H1 (cell line): ENCODE measurements around the gene CPXM2. TPM values are rescaled to one million over a fixed set of nuclear protein-coding genes. Genes with fewer than 3 reads are reported as not detected.
A peak's percentile ranks its signal among the peaks of the same experiment; 100 is the strongest.

ENCODE experiments used
- CTCF ChIA-PET: fragments of 300-600 bp; sonication (Branson Sonifier 250); formaldehyde crosslinking; loops from one replicate; lab custom pipeline; 2021; ENCODE audit not compliant: partially characterized antibody; lab: Charles Lee
- POLR2A ChIA-PET: fragments of 300-600 bp; sonication (Branson Sonifier 250); formaldehyde crosslinking; loops from one replicate; lab custom pipeline; 2021; ENCODE audit warnings: inconsistent platforms; ENCODE audit not compliant: partially characterized antibody; lab: Charles Lee
- DNase-seq, 2 experiments: peaks; one replicate each; pipeline versions ENCODE4 v3.0.0 to v3.0.0-alpha.2; 2010 to 2022; ENCODE audit warnings: low spot score in 2 of 2, low read depth in 1 of 2, mixed read lengths in 1 of 2
- FAIRE-seq: peaks from 2 replicates; lab custom pipeline; 2011; peaks lifted over from hg19 to GRCh38; lab: Jason Lieb, UNC
- H2AFZ ChIP-seq: 2 replicates; pipeline ENCODE4 v1.8.1; 2012; ENCODE audit warnings: low read length, inconsistent platforms
- H2AK5ac ChIP-seq: 2 replicates; pipeline ENCODE4 v1.6.1; 2013; ENCODE audit warnings: low read depth, low read length
- H2BK120ac ChIP-seq: replicated peaks from 2 replicates; pipeline ENCODE3; 2013; ENCODE audit warnings: low read depth, low read length, inconsistent platforms
- H2BK12ac ChIP-seq: 2 replicates; pipeline ENCODE4 v1.6.1; 2013; ENCODE audit warnings: low read depth, low read length
- H2BK15ac ChIP-seq: 2 replicates; pipeline ENCODE4 v1.6.1; 2013; ENCODE audit warnings: low read length
- H2BK20ac ChIP-seq: 2 replicates; pipeline ENCODE4 v1.6.1; 2013; ENCODE audit warnings: low read length
- H2BK5ac ChIP-seq: 2 replicates; pipeline ENCODE4 v1.6.1; 2013; ENCODE audit warnings: low read depth, low read length
- H3K14ac ChIP-seq: 2 replicates; pipeline ENCODE4 v1.6.1; 2013; ENCODE audit warnings: inconsistent platforms; ENCODE audit not compliant: insufficient read length
- H3K18ac ChIP-seq: 2 replicates; pipeline ENCODE4 v1.6.1; 2013; ENCODE audit warnings: low read length; ENCODE audit errors: extremely low read depth
- H3K23ac ChIP-seq: 2 replicates; pipeline ENCODE4 v1.6.1; 2013; ENCODE audit warnings: inconsistent platforms; ENCODE audit not compliant: insufficient read length
- H3K23me2 ChIP-seq: 2 replicates; pipeline ENCODE4 v1.6.1; 2013; ENCODE audit warnings: low read depth, low read length
- H3K27ac ChIP-seq: 2 replicates; pipeline ENCODE4 v1.6.1; 2011; ENCODE audit warnings: low read depth, low read length, inconsistent platforms
- H3K27me3 ChIP-seq, 4 experiments: replicated peaks in 1 of 4; 1 replicate in 1 of 4; 2 replicates in 3 of 4; pipeline versions ENCODE4 v1.6.1 to v1.8.1; 2011 to 2013; ENCODE audit warnings: low read length in 3 of 4, mild to moderate bottlenecking in 3 of 4, inconsistent platforms in 2 of 4, mixed read lengths in 2 of 4, moderate library complexity in 1 of 4; ENCODE audit not compliant: control insufficient read depth in 3 of 4, insufficient read depth in 3 of 4; ENCODE audit errors: extremely low read depth in 1 of 4
- H3K36me3 ChIP-seq, 4 experiments: 2 replicates each; pipeline versions ENCODE4 v1.6.1 to v1.8.1; 2011 to 2013; ENCODE audit warnings: mild to moderate bottlenecking in 4 of 4, low read length in 3 of 4, moderate library complexity in 2 of 4, control low read depth in 1 of 4, inconsistent platforms in 1 of 4; ENCODE audit not compliant: insufficient read depth in 4 of 4, control insufficient read depth in 2 of 4
- H3K4ac ChIP-seq: replicated peaks from 2 replicates; pipeline ENCODE3; 2013; ENCODE audit warnings: low read length, low read depth, mixed read lengths, inconsistent platforms; ENCODE audit not compliant: insufficient read length
- H3K4me1 ChIP-seq, 4 experiments: replicated peaks in 1 of 4; 1 replicate in 1 of 4; 2 replicates in 3 of 4; pipeline versions ENCODE4 v1.6.1 to v1.8.1; 2011 to 2013; ENCODE audit warnings: low read length in 3 of 4, inconsistent platforms in 2 of 4, mixed read lengths in 1 of 4; ENCODE audit not compliant: insufficient read depth in 4 of 4, control insufficient read depth in 3 of 4
- H3K4me2 ChIP-seq, 2 experiments: 2 replicates each; pipeline versions ENCODE4 v1.6.1 to v1.8.1; 2011 to 2013; ENCODE audit warnings: low read depth in 2 of 2, low read length in 2 of 2, control low read depth in 1 of 2, inconsistent platforms in 1 of 2, mild to moderate bottlenecking in 1 of 2; ENCODE audit not compliant: insufficient read depth in 1 of 2
- H3K4me3 ChIP-seq, 4 experiments: fragments of 200-600, 300-600 bp in 1 of 4; sonication (generic), shearing (Covaris generic), sonication (Bioruptor Twin) in 1 of 4; 2 replicates each; pipeline versions ENCODE4 v1.5.1 to v1.8.1; 2011 to 2016; ENCODE audit warnings: low read length in 4 of 4, low read depth in 3 of 4, control low read depth in 2 of 4, inconsistent platforms in 2 of 4, mild to moderate bottlenecking in 2 of 4, mixed read lengths in 1 of 4, moderate library complexity in 1 of 4; ENCODE audit not compliant: insufficient read depth in 2 of 4; ENCODE audit errors: extremely low read depth in 1 of 4
- H3K56ac ChIP-seq: replicated peaks from 2 replicates; pipeline ENCODE3; 2013; ENCODE audit warnings: low read depth, mild to moderate bottlenecking, mixed read lengths, low read length, inconsistent platforms; ENCODE audit not compliant: insufficient read length
- H3K79me1 ChIP-seq: 2 replicates; pipeline ENCODE4 v1.6.1; 2013; ENCODE audit warnings: low read depth, low read length, control low read depth
- H3K79me2 ChIP-seq, 2 experiments: 2 replicates each; pipeline versions ENCODE4 v1.6.1 to v1.8.1; 2012 to 2013; ENCODE audit warnings: low read length in 2 of 2, mild to moderate bottlenecking in 2 of 2, inconsistent platforms in 1 of 2; ENCODE audit not compliant: insufficient read depth in 2 of 2, control insufficient read depth in 1 of 2
- H3K9ac ChIP-seq, 4 experiments: replicated peaks in 1 of 4; 1 replicate in 1 of 4; 2 replicates in 3 of 4; pipeline versions ENCODE4 v1.6.1 to v1.8.1; 2011 to 2013; ENCODE audit warnings: low read depth in 3 of 4, low read length in 3 of 4, control low read depth in 2 of 4, mild to moderate bottlenecking in 2 of 4, moderate library complexity in 2 of 4, inconsistent platforms in 1 of 4; ENCODE audit errors: extremely low read depth in 1 of 4
- H3K9me3 ChIP-seq, 2 experiments: 2 replicates each; pipeline versions ENCODE4 v1.6.1 to v1.8.1; 2012 to 2013; ENCODE audit warnings: mild to moderate bottlenecking in 2 of 2, moderate library complexity in 2 of 2, control low read depth in 1 of 2, inconsistent platforms in 1 of 2, low read depth in 1 of 2, low read length in 1 of 2, mixed read lengths in 1 of 2; ENCODE audit not compliant: insufficient read depth in 2 of 2
- H4K20me1 ChIP-seq, 2 experiments: replicated peaks in 1 of 2; 2 replicates each; pipeline versions ENCODE3 to v1.8.1; 2011 to 2013; ENCODE audit warnings: inconsistent platforms in 2 of 2, low read length in 2 of 2, mild to moderate bottlenecking in 1 of 2; ENCODE audit not compliant: insufficient read depth in 2 of 2, control insufficient read depth in 1 of 2
- H4K5ac ChIP-seq: 2 replicates; pipeline ENCODE4 v1.6.1; 2013; ENCODE audit warnings: low read length, low read depth, mixed read lengths, inconsistent platforms; ENCODE audit not compliant: insufficient read length
- H4K8ac ChIP-seq: 2 replicates; pipeline ENCODE4 v1.8.0; 2013; ENCODE audit warnings: mild to moderate bottlenecking, moderate library complexity, low read length, inconsistent platforms; ENCODE audit not compliant: insufficient read depth; ENCODE audit errors: extremely low read depth
- H4K91ac ChIP-seq: replicated peaks from 2 replicates; pipeline ENCODE3; 2013; ENCODE audit warnings: low read length, mixed read lengths, inconsistent platforms; ENCODE audit not compliant: insufficient read length
- MAFK ChIP-seq: IDR thresholded peaks from 2 replicates; pipeline ENCODE4 v1.6.1; 2012; ENCODE audit warnings: low read depth, mild to moderate bottlenecking, improper control_type of control experiment, low read length
- SP2 ChIP-seq: IDR thresholded peaks from 2 replicates; pipeline ENCODE4 v1.6.1; 2012; ENCODE audit warnings: mild to moderate bottlenecking, low read length, inconsistent platforms
- polyA plus RNA-seq, 7 experiments: library from polyadenylated mRNA; depleted of rRNA in 3 of 7; stranded (reverse) in 5 of 7; unstranded in 2 of 7; fragments of >200 nt in 5 of 7; fragments of 200-250 nt in 2 of 7; gene quantifications; 1 replicate in 5 of 7; 2 replicates in 1 of 7; 4 replicates in 1 of 7; pipeline versions ENCODE4 v1.2.1 to v1.2.3, GENCODE V29; 2011 to 2013; ENCODE audit warnings: missing spikeins in 2 of 7, mixed read lengths in 2 of 7
- total RNA-seq: library from RNA; stranded (reverse); fragmentation: NEBNext Ultra II Directional; extraction: Animal tissue kit (Norgen Biotek cat#: 25700); gene quantifications from 2 replicates; pipeline ENCODE4 v1.2.1, GENCODE V29; 2021

CPXM2 gene
- total and polyA plus RNA-seq, 2 of the 8 experiments (the other 6 are each of a cell fraction or from before 2014, with no cell fraction given) = 2.4 to 2.9 TPM

DNA sequence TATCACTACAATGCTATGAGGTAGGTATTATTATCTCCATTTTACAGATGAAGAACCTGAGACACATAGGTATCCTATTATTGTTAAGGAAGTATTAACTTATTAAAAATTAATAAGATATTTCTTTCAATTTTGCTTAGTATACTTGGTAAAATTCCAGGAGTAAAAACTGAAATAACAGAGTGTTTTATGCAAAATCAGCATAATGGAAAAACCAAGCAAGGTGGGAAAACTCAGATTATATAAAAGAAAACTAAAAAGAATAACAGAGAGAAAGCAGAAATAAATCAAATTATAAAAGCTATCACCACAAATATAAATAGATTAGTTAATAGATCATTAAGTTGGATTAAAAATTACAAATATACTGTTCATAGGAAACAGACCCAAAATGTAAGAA, 82.0 kb downstream of the CPXM2 start:
- ChIA-PET POLR2A (no interaction called here), CTCF (interaction anchor here (1.3 kb wide), 1 partner anchor 21 kb away, joined by 3 read pairs; no protein-coding TSS in a partner anchor)
- Histone ChIP-seq H4K5ac (no peak overlapping the region), H3K36me3 (no peaks in the 10 kb centered on the region), H4K91ac (no peak overlapping the region), H3K4me1 (no peaks in the 10 kb centered on the region), H3K27me3 (no peaks in the 10 kb centered on the region), H4K20me1 (no peaks in the 10 kb centered on the region), H4K8ac (no peak overlapping the region), H3K79me2 (no peaks in the 10 kb centered on the region), H3K56ac (no peak overlapping the region), H2AFZ (no peak overlapping the region), H3K27ac (no peak overlapping the region), H3K9me3 (no peaks in the 10 kb centered on the region), H3K4ac (no peak overlapping the region), H2AK5ac (no peak overlapping the region), H3K79me1 (no peaks in the 10 kb centered on the region), H3K23me2 (no peaks in the 10 kb centered on the region), H2BK20ac (no peak overlapping the region), H2BK5ac (no peak overlapping the region), H2BK15ac (no peak overlapping the region), H3K9ac (no peak overlapping the region), H3K23ac (no peak overlapping the region), H3K18ac (no peak overlapping the region), H3K4me3 (no peak overlapping the region), H2BK120ac (no peak overlapping the region), H3K14ac (no peak overlapping the region), H3K4me2 (no peak overlapping the region), H2BK12ac (no peak overlapping the region)
- no peak for FAIRE-seq
- TF ChIP-seq SP2 (no peak), MAFK (peak; percentile 32; the same call in 1 of the 2 replicates)
- DNase-seq = no peak
